ENCODE data around the gene BZW1.

Gene BZW1

GRCh38 chr2:200811333-200812121 is at the start of gene BZW1:
Gene BZW1 (plus strand): TSS chr2:200811910. CDS start chr2:200813218, 1,308 bp downstream.
- peak; percentile 72 to 100 (median 94) for DNase-seq

GRCh38 chr2:200762127-200762526 is 49.6 kb upstream of the BZW1 start:
- DNase-seq, result no peak

- DNase-seq, result no peak
Observed at GRCh38 chr2:200763422-200763821, 48.3 kb upstream of the BZW1 start.

- no peak for DNase-seq
Observed at GRCh38 chr2:200765139-200765951, 46.4 kb upstream of the BZW1 start.

- no peak for DNase-seq
Observed at GRCh38 chr2:200765995-200766660, 45.6 kb upstream of the BZW1 start.

- DNase-seq, result no peak
Observed at GRCh38 chr2:200767111-200767885, 44.4 kb upstream of the BZW1 start.

- no peak for DNase-seq
Observed at GRCh38 chr2:200770847-200771246, 40.9 kb upstream of the BZW1 start.

- no peak for DNase-seq
Observed at GRCh38 chr2:200772620-200773019, 39.1 kb upstream of the BZW1 start.

GRCh38 chr2:200773083-200773482 is 38.6 kb upstream of the BZW1 start:
- DNase-seq, result no peak

GRCh38 chr2:200774920-200775319 is 36.8 kb upstream of the BZW1 start:
- DNase-seq, result no peak

- no peak for DNase-seq
Observed at GRCh38 chr2:200777275-200777674, 34.4 kb upstream of the BZW1 start.

- no peak for DNase-seq
Observed at GRCh38 chr2:200778038-200778437, 33.7 kb upstream of the BZW1 start.

- DNase-seq, result no peak
Observed at GRCh38 chr2:200779214-200779613, 32.5 kb upstream of the BZW1 start.

- DNase-seq, result no peak
Observed at GRCh38 chr2:200781616-200782015, 30.1 kb upstream of the BZW1 start.

GRCh38 chr2:200782251-200782650 is 29.5 kb upstream of the BZW1 start:
- no peak for DNase-seq

- DNase-seq, result no peak
Observed at GRCh38 chr2:200784215-200784614, 27.5 kb upstream of the BZW1 start.

GRCh38 chr2:200786423-200786822 is 25.3 kb upstream of the BZW1 start:
- DNase-seq, result no peak

- no peak for DNase-seq
Observed at GRCh38 chr2:200786826-200787225, 24.9 kb upstream of the BZW1 start.

GRCh38 chr2:200787351-200788120 is 24.2 kb upstream of the BZW1 start:
- peak in 1 of 51 donors; percentile 11 for DNase-seq

GRCh38 chr2:200788121-200788718 is 23.5 kb upstream of the BZW1 start:
- DNase-seq, result no peak
